Prostate gland (tissue), 2 donors: ENCODE results near the gene KCTD21.

Experiments
- POLR2A ChIP-seq: fragments of 450-650 bp; IDR thresholded peaks from one replicate; pipeline ENCODE4 v1.6.1; 2016; ENCODE audit warnings: antibody characterized with exemption, mild to moderate bottlenecking
- POLR2AphosphoS5 ChIP-seq: sonication (generic); formaldehyde crosslinking; IDR thresholded peaks from one replicate; pipeline ENCODE4 v1.6.1; 2017; ENCODE audit warnings: antibody characterized with exemption
- TF ChIP-seq, protein P1 (sequence below), 4 experiments: fragments of 200-600 bp in 2 of 4; fragments of 450-650 bp in 2 of 4; sonication (generic) in 2 of 4; IDR thresholded peaks; 1 replicate in 3 of 4; 2 replicates in 1 of 4; pipeline ENCODE4 v1.5.1; 2016 to 2019; ENCODE audit warnings: antibody characterized with exemption in 4 of 4, mild to moderate bottlenecking in 2 of 4, moderate library complexity in 2 of 4

DNA sequence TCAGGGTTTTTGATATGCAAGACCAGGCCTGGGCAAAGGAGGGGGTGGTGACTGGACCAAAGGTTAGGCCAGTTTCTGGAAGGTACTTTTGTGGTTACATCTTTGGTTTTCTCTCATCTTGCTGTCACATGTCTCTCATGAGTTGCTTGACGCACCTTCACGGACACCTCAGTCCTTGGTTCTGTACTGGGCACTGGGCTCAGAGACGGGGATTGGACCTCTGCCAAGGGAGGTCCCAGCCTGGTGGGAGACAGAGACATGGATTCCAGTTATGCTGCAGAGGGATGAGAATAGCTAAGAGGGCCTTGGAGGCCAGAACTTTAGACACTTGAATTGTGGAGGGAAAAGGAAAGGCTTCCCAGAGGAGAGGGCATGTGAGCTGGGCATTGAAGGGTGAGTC lies 1.9 kb upstream of the KCTD21 start:
- TF ChIP-seq, protein P1, sequence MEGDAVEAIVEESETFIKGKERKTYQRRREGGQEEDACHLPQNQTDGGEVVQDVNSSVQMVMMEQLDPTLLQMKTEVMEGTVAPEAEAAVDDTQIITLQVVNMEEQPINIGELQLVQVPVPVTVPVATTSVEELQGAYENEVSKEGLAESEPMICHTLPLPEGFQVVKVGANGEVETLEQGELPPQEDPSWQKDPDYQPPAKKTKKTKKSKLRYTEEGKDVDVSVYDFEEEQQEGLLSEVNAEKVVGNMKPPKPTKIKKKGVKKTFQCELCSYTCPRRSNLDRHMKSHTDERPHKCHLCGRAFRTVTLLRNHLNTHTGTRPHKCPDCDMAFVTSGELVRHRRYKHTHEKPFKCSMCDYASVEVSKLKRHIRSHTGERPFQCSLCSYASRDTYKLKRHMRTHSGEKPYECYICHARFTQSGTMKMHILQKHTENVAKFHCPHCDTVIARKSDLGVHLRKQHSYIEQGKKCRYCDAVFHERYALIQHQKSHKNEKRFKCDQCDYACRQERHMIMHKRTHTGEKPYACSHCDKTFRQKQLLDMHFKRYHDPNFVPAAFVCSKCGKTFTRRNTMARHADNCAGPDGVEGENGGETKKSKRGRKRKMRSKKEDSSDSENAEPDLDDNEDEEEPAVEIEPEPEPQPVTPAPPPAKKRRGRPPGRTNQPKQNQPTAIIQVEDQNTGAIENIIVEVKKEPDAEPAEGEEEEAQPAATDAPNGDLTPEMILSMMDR (IDR thresholded peaks at IDR 0.05): no peak
- no peak for TF ChIP-seq POLR2AphosphoS5
- TF ChIP-seq POLR2A: no peak
